H9 (cell line): ENCODE results near the gene ZDHHC24. TPM values are rescaled to one million over a fixed set of nuclear protein-coding genes. Genes with fewer than 3 reads are reported as not detected.

ENCODE experiments used
- DNase-seq: peaks from one replicate; pipeline ENCODE4 v3.0.0-alpha.2; 2017
- H2AFZ ChIP-seq: one replicate; pipeline ENCODE4 v1.6.1; 2013; ENCODE audit warnings: mild to moderate bottlenecking, low read length, control low read depth, moderate library complexity
- H2AK5ac ChIP-seq: 2 replicates; pipeline ENCODE4 v1.6.1; 2013; ENCODE audit warnings: low read length, control low read depth, mixed read lengths; ENCODE audit not compliant: insufficient read length
- H2BK120ac ChIP-seq: one replicate; pipeline ENCODE4 v1.6.1; 2013; ENCODE audit warnings: low read depth, mild to moderate bottlenecking, low read length, control low read depth, inconsistent platforms; ENCODE audit not compliant: poor library complexity, severe bottlenecking
- H2BK12ac ChIP-seq: 2 replicates; pipeline ENCODE4 v1.6.1; 2013; ENCODE audit warnings: low read length, control low read depth, mixed read lengths, low read depth; ENCODE audit not compliant: insufficient read length
- H2BK15ac ChIP-seq: 2 replicates; pipeline ENCODE4 v1.6.1; 2013; ENCODE audit warnings: low read depth, low read length, control low read depth
- H2BK20ac ChIP-seq: one replicate; pipeline ENCODE4 v1.6.1; 2013; ENCODE audit warnings: low read depth, mild to moderate bottlenecking, low read length, control low read depth, inconsistent platforms; ENCODE audit not compliant: poor library complexity, severe bottlenecking
- H2BK5ac ChIP-seq: 2 replicates; pipeline ENCODE4 v1.6.1; 2013; ENCODE audit warnings: low read length, control low read depth, mixed read lengths; ENCODE audit not compliant: insufficient read length
- H3K14ac ChIP-seq: 2 replicates; pipeline ENCODE4 v1.6.1; 2013; ENCODE audit warnings: low read length, control low read depth; ENCODE audit not compliant: insufficient read depth
- H3K18ac ChIP-seq: 2 replicates; pipeline ENCODE4 v1.6.1; 2013; ENCODE audit warnings: low read depth, mild to moderate bottlenecking, mixed read lengths, low read length, control low read depth; ENCODE audit not compliant: insufficient read length
- H3K23ac ChIP-seq: 2 replicates; pipeline ENCODE4 v1.6.1; 2013; ENCODE audit warnings: low read length, control low read depth, mixed read lengths, low read depth; ENCODE audit not compliant: insufficient read length
- H3K23me2 ChIP-seq: 2 replicates; pipeline ENCODE4 v1.6.1; 2013; ENCODE audit warnings: low read depth, mild to moderate bottlenecking, mixed read lengths, low read length, control low read depth; ENCODE audit not compliant: insufficient read length, poor library complexity, severe bottlenecking
- H3K27ac ChIP-seq: 2 replicates; pipeline ENCODE4 v1.5.1; 2013; ENCODE audit warnings: low read length, control low read depth, mixed read lengths, low read depth; ENCODE audit not compliant: insufficient read length
- H3K27me3 ChIP-seq: 2 replicates; pipeline ENCODE4 v1.6.1; 2013; ENCODE audit warnings: low read length, control low read depth, inconsistent platforms; ENCODE audit not compliant: insufficient read depth
- H3K4ac ChIP-seq: 2 replicates; pipeline ENCODE4 v1.6.1; 2013; ENCODE audit warnings: low read depth, mild to moderate bottlenecking, control low read depth, inconsistent platforms, low read length, moderate library complexity
- H3K4me1 ChIP-seq: 2 replicates; pipeline ENCODE4 v1.6.1; 2013; ENCODE audit warnings: low read length, control low read depth, inconsistent platforms; ENCODE audit not compliant: insufficient read depth
- H3K4me2 ChIP-seq: 2 replicates; pipeline ENCODE4 v1.6.1; 2013; ENCODE audit warnings: low read length, control low read depth, mixed read lengths; ENCODE audit not compliant: insufficient read length, insufficient read depth
- H3K56ac ChIP-seq: 2 replicates; pipeline ENCODE4 v1.6.1; 2013; ENCODE audit warnings: low read depth, mild to moderate bottlenecking, mixed read lengths, low read length, control low read depth; ENCODE audit not compliant: insufficient read length
- H3K79me1 ChIP-seq: 2 replicates; pipeline ENCODE4 v1.6.1; 2013; ENCODE audit warnings: low read depth, mild to moderate bottlenecking, moderate library complexity, low read length, control low read depth, inconsistent platforms; ENCODE audit not compliant: insufficient read depth, poor library complexity, severe bottlenecking
- H3K79me2 ChIP-seq: 2 replicates; pipeline ENCODE4 v1.6.1; 2013; ENCODE audit warnings: low read length, control low read depth, inconsistent platforms; ENCODE audit not compliant: insufficient read depth
- H3K9ac ChIP-seq: 2 replicates; pipeline ENCODE4 v1.6.1; 2013; ENCODE audit warnings: low read length, control low read depth, mixed read lengths; ENCODE audit not compliant: insufficient read length; ENCODE audit errors: extremely low read depth
- H3K9me3 ChIP-seq: one replicate; pipeline ENCODE4 v1.6.1; 2013; ENCODE audit warnings: low read depth, low read length, inconsistent platforms; ENCODE audit not compliant: control insufficient read depth
- H3T11ph ChIP-seq: one replicate; pipeline ENCODE4 v1.6.1; 2013; ENCODE audit warnings: mild to moderate bottlenecking, low read length, control low read depth, inconsistent platforms
- H4K20me1 ChIP-seq: one replicate; pipeline ENCODE4 v1.6.1; 2013; ENCODE audit not compliant: control insufficient read depth, insufficient read length, insufficient read depth
- H4K5ac ChIP-seq: 2 replicates; pipeline ENCODE4 v1.6.1; 2013; ENCODE audit warnings: low read depth, mild to moderate bottlenecking, mixed read lengths, low read length, control low read depth; ENCODE audit not compliant: insufficient read length
- H4K8ac ChIP-seq: replicated peaks from 2 replicates; pipeline ENCODE4 v1.6.1; 2013; ENCODE audit warnings: low read length, control low read depth, mixed read lengths, low read depth; ENCODE audit not compliant: insufficient read length
- H4K91ac ChIP-seq: 2 replicates; pipeline ENCODE4 v1.6.1; 2013; ENCODE audit warnings: low read depth, mild to moderate bottlenecking, moderate library complexity, mixed read lengths, low read length, control low read depth; ENCODE audit not compliant: insufficient read length
- H3K27ac Mint-ChIP-seq, 3 experiments: 2 replicates in 2 of 3; 3 replicates in 1 of 3; pipeline ENCODE4 v1.8.0; 2020 to 2021; ENCODE audit warnings: mixed read lengths in 3 of 3, mild to moderate bottlenecking in 1 of 3, moderate library complexity in 1 of 3
- H3K27me3 Mint-ChIP-seq: 2 replicates; pipeline ENCODE4 v1.8.0; 2021; ENCODE audit warnings: low read depth, mild to moderate bottlenecking, moderate library complexity, mixed read lengths
- H3K36me3 Mint-ChIP-seq, 3 experiments: 2 replicates in 2 of 3; 3 replicates in 1 of 3; pipeline ENCODE4 v1.8.0; 2020 to 2021; ENCODE audit warnings: low read depth in 3 of 3, mixed read lengths in 3 of 3; ENCODE audit not compliant: insufficient read depth in 1 of 3
- H3K4me1 Mint-ChIP-seq, 2 experiments: 2 replicates each; pipeline ENCODE4 v1.8.0; 2020; ENCODE audit warnings: mixed read lengths in 2 of 2
- H3K4me3 Mint-ChIP-seq, 2 experiments: 2 replicates in 1 of 2; 3 replicates in 1 of 2; pipeline ENCODE4 v1.8.0; 2020 to 2021; ENCODE audit warnings: mild to moderate bottlenecking in 2 of 2, mixed read lengths in 2 of 2, moderate library complexity in 1 of 2
- H3K9me3 Mint-ChIP-seq, 2 experiments: 2 replicates in 1 of 2; 3 replicates in 1 of 2; pipeline ENCODE4 v1.8.0; 2020; ENCODE audit warnings: mild to moderate bottlenecking in 2 of 2, mixed read lengths in 2 of 2, moderate library complexity in 1 of 2
- WGBS: extraction: QIAGEN DNeasy Blood & Tissue Kit; methylation state at CpG from one replicate; pipeline ENCODE4 v1.1.7; 2013; ENCODE audit warnings: missing lambda C conversion rate, low lambda C conversion rate, mixed read lengths; ENCODE audit not compliant: insufficient read length; ENCODE audit errors: extremely low coverage; 5-methylcytosine and 5-hydroxymethylcytosine counted together
- total RNA-seq: library from RNA; stranded (reverse); gene quantifications from 2 replicates; pipeline ENCODE4 v1.2.1, GENCODE V29; 2021
- TF ChIP-seq, protein P1 (sequence below): fragments of 200-600 bp; sonication (generic); conservative IDR thresholded peaks from 3 replicates; pipeline ENCODE4 v1.8.0; 2021; ENCODE audit warnings: antibody characterized with exemption, mild to moderate bottlenecking

ZDHHC24 gene
- total RNA-seq, 1 experiment from 2014 or later, result 8.9 TPM

- no peak overlapping the region for H3K23ac ChIP-seq
- TF ChIP-seq, protein P1, sequence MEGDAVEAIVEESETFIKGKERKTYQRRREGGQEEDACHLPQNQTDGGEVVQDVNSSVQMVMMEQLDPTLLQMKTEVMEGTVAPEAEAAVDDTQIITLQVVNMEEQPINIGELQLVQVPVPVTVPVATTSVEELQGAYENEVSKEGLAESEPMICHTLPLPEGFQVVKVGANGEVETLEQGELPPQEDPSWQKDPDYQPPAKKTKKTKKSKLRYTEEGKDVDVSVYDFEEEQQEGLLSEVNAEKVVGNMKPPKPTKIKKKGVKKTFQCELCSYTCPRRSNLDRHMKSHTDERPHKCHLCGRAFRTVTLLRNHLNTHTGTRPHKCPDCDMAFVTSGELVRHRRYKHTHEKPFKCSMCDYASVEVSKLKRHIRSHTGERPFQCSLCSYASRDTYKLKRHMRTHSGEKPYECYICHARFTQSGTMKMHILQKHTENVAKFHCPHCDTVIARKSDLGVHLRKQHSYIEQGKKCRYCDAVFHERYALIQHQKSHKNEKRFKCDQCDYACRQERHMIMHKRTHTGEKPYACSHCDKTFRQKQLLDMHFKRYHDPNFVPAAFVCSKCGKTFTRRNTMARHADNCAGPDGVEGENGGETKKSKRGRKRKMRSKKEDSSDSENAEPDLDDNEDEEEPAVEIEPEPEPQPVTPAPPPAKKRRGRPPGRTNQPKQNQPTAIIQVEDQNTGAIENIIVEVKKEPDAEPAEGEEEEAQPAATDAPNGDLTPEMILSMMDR, result peak; percentile 42; the same call in 2 of the 3 replicates
- H2BK12ac ChIP-seq, result no peak overlapping the region
- H3K4me1 ChIP-seq, result no peaks in the 10 kb centered on the region
- no peak overlapping the region for H3K18ac ChIP-seq
- no peak overlapping the region for H2BK15ac ChIP-seq
- no peaks in the 10 kb centered on the region for H3K9me3 Mint-ChIP-seq
- H3K14ac ChIP-seq, result no peak overlapping the region
- WGBS, result no CpG with 5 or more reads among the region's 14 CpGs
- H4K91ac ChIP-seq, result no peak overlapping the region
- no peak overlapping the region for H3K4me2 ChIP-seq
- H3T11ph ChIP-seq, result no peak overlapping the region
- no peak overlapping the region for H2AFZ ChIP-seq
- no peak overlapping the region for H3K27ac ChIP-seq
- H3K56ac ChIP-seq, result no peak overlapping the region
- H4K5ac ChIP-seq, result no peak overlapping the region
- no peaks in the 10 kb centered on the region for H3K79me1 ChIP-seq
- H2BK20ac ChIP-seq, result no peak overlapping the region
- H3K27me3 ChIP-seq, result no peaks in the 10 kb centered on the region
- no peaks in the 10 kb centered on the region for H4K20me1 ChIP-seq
- H3K4me3 Mint-ChIP-seq, result no peak overlapping the region
- peak; percentile 63 for DNase-seq
- no peaks in the 10 kb centered on the region for H3K23me2 ChIP-seq
- H3K27me3 Mint-ChIP-seq, result no peaks in the 10 kb centered on the region
- H3K4me1 Mint-ChIP-seq, result peaks cover 4 to 11% of the 10 kb centered on the region in 2 experiments
- peak overlapping the region in 1 of 3 experiments; percentile 66; a peak in 2 of 7 replicates for H3K27ac Mint-ChIP-seq
- H3K36me3 Mint-ChIP-seq, result peaks cover 19 to 64% (median 35%) of the 10 kb centered on the region in 3 experiments; a peak in 6 of 7 replicates
- H2AK5ac ChIP-seq, result no peak overlapping the region
- H3K4ac ChIP-seq, result no peak overlapping the region
- H3K79me2 ChIP-seq, result no peaks in the 10 kb centered on the region
- H3K9ac ChIP-seq, result no peak overlapping the region
- H2BK120ac ChIP-seq, result no peak overlapping the region
- no peaks in the 10 kb centered on the region for H3K9me3 ChIP-seq
- H4K8ac ChIP-seq, result no peak overlapping the region
- no peak overlapping the region for H2BK5ac ChIP-seq
These were observed 50.9 kb downstream of the ZDHHC24 start for GRCh38 chr11:66494935-66495334.
